ENCODE data around the gene LGMN. TPM values are rescaled to one million over a fixed set of nuclear protein-coding genes. Genes with fewer than 3 reads are reported as not detected.

The LGMN gene
- total and polyA plus RNA-seq, 2 donors (not counting 1 experiment from before 2014, with no cell fraction given) = 22.6 to 61.0 TPM

- H3K4me2 ChIP-seq (ENCODE audit: extremely low read depth, insufficient read depth, low read length) = no peak overlapping the region
- no peak overlapping the region for H2AFZ ChIP-seq (ENCODE audit: low read length)
- no peak overlapping the region for H3K27ac ChIP-seq (ENCODE audit: insufficient read depth, low read length)
Measured at GRCh38 chr14:92759679-92760523, 11.5 kb upstream of the LGMN start.

GRCh38 chr14:92759300-92759678 lies 10.9 kb upstream of the LGMN start:
- DNase-seq (ENCODE audit: low read depth in 2 of 2) = peak in 1 of 2 donors; percentile 44
- H3K9ac ChIP-seq (ENCODE audit: insufficient read depth, low read length) = no peak overlapping the region
- H4K20me1 ChIP-seq (ENCODE audit: control insufficient read depth, extremely low read depth, insufficient read depth, low read length) = no peaks in the 10 kb centered on the region
- no peak overlapping the region for H3K27ac ChIP-seq (ENCODE audit: insufficient read depth, low read length)
- no peaks in the 10 kb centered on the region for H3K36me3 ChIP-seq (ENCODE audit: control insufficient read depth, insufficient read depth, low read length)
- no peak overlapping the region for H3K4me2 ChIP-seq (ENCODE audit: extremely low read depth, insufficient read depth, low read length)
- TF ChIP-seq CTCF (conservative IDR thresholded peaks at IDR 0.05 in 1 of 2, IDR thresholded peaks at IDR 0.05 in 1 of 2; ENCODE audit: low read depth in 1 of 2, low read length in 2 of 2) (no peak), EZH2 (IDR thresholded peaks at IDR 0.05; ENCODE audit: low read length, missing control alignments) (no peak)
- H3K27me3 ChIP-seq (ENCODE audit: control insufficient read depth, insufficient read depth, low read length) = peaks cover 5% of the 10 kb centered on the region
- no peaks in the 10 kb centered on the region for H3K4me1 ChIP-seq (ENCODE audit: control insufficient read depth, extremely low read depth, insufficient read depth, low read length)
- H3K4me3 ChIP-seq (replicated peaks in 1 of 4; ENCODE audit: control extremely low read depth in 1 of 4, insufficient read depth in 1 of 4, low read depth in 3 of 4, low read length in 4 of 4) = no peak overlapping the region
- H3K79me2 ChIP-seq (ENCODE audit: control insufficient read depth, insufficient read depth, low read length) = no peaks in the 10 kb centered on the region
- no peak overlapping the region for H2AFZ ChIP-seq (ENCODE audit: low read length)
- H3K9me3 ChIP-seq (ENCODE audit: control insufficient read depth, insufficient read depth, low read depth, low read length) = no peaks in the 10 kb centered on the region

More at GRCh38 chr14:92759679-92760523, 11.5 kb upstream of the LGMN start:
- H3K9ac ChIP-seq (ENCODE audit: insufficient read depth, low read length) = no peak overlapping the region
- no peaks in the 10 kb centered on the region for H3K9me3 ChIP-seq (ENCODE audit: control insufficient read depth, insufficient read depth, low read depth, low read length)
- peaks cover 5% of the 10 kb centered on the region for H3K27me3 ChIP-seq (ENCODE audit: control insufficient read depth, insufficient read depth, low read length)
- TF ChIP-seq CTCF (conservative IDR thresholded peaks at IDR 0.05 in 1 of 2, IDR thresholded peaks at IDR 0.05 in 1 of 2; ENCODE audit: low read depth in 1 of 2, low read length in 2 of 2) = no peak
- no peak for TF ChIP-seq EZH2 (IDR thresholded peaks at IDR 0.05; ENCODE audit: low read length, missing control alignments)
- no peak overlapping the region for H3K4me3 ChIP-seq (replicated peaks in 1 of 4; ENCODE audit: control extremely low read depth in 1 of 4, insufficient read depth in 1 of 4, low read depth in 3 of 4, low read length in 4 of 4)
- no peak for DNase-seq (ENCODE audit: low read depth in 2 of 2)
- no peaks in the 10 kb centered on the region for H3K36me3 ChIP-seq (ENCODE audit: control insufficient read depth, insufficient read depth, low read length)
- H4K20me1 ChIP-seq (ENCODE audit: control insufficient read depth, extremely low read depth, insufficient read depth, low read length) = no peaks in the 10 kb centered on the region
- H3K79me2 ChIP-seq (ENCODE audit: control insufficient read depth, insufficient read depth, low read length) = no peaks in the 10 kb centered on the region
- H3K4me1 ChIP-seq (ENCODE audit: control insufficient read depth, extremely low read depth, insufficient read depth, low read length) = no peaks in the 10 kb centered on the region

- Histone ChIP-seq H4K20me1 (ENCODE audit: control insufficient read depth, extremely low read depth, insufficient read depth, low read length) (no peaks in the 10 kb centered on the region), H3K36me3 (ENCODE audit: control insufficient read depth, insufficient read depth, low read length) (no peaks in the 10 kb centered on the region), H3K27ac (ENCODE audit: insufficient read depth, low read length) (no peak overlapping the region), H3K27me3 (ENCODE audit: control insufficient read depth, insufficient read depth, low read length) (peaks cover 5% of the 10 kb centered on the region), H3K4me3 (replicated peaks in 1 of 4; ENCODE audit: control extremely low read depth in 1 of 4, insufficient read depth in 1 of 4, low read depth in 3 of 4, low read length in 4 of 4) (no peak overlapping the region), H3K4me1 (ENCODE audit: control insufficient read depth, extremely low read depth, insufficient read depth, low read length) (no peaks in the 10 kb centered on the region), H3K79me2 (ENCODE audit: control insufficient read depth, insufficient read depth, low read length) (no peaks in the 10 kb centered on the region), H2AFZ (ENCODE audit: low read length) (no peak overlapping the region), H3K4me2 (ENCODE audit: extremely low read depth, insufficient read depth, low read length) (no peak overlapping the region), H3K9ac (ENCODE audit: insufficient read depth, low read length) (no peak overlapping the region), H3K9me3 (ENCODE audit: control insufficient read depth, insufficient read depth, low read depth, low read length) (no peaks in the 10 kb centered on the region)
- no peak for TF ChIP-seq EZH2 (IDR thresholded peaks at IDR 0.05; ENCODE audit: low read length, missing control alignments)
- TF ChIP-seq CTCF (conservative IDR thresholded peaks at IDR 0.05 in 1 of 2, IDR thresholded peaks at IDR 0.05 in 1 of 2; ENCODE audit: low read depth in 1 of 2, low read length in 2 of 2) = no peak
- no peak for DNase-seq (ENCODE audit: low read depth in 2 of 2)
Measured at GRCh38 chr14:92756446-92756845, 8.0 kb upstream of the LGMN start.
